OCI-LY3 (cell line): ENCODE measurements around the gene RFWD3.

Experiments used
- H2AFZ ChIP-seq: fragments of 200-600, 300-600 bp; shearing (Covaris generic); 2 replicates; pipeline ENCODE4 v1.6.0; 2014; ENCODE audit warnings: antibody characterized with exemption, low read depth, low read length
- H3K27ac ChIP-seq: fragments of 200-600, 300-600 bp; sonication (generic); 2 replicates; pipeline ENCODE4 v1.5.1; 2014; ENCODE audit warnings: mild to moderate bottlenecking, low read length, moderate library complexity, mixed read lengths
- H3K27me3 ChIP-seq: fragments of 200-600, 300-600 bp; sonication (generic); 2 replicates; pipeline ENCODE4 v1.6.1; 2014; ENCODE audit warnings: low read depth, low read length, mixed read lengths
- H3K36me3 ChIP-seq: fragments of 200-600, 300-600 bp; sonication (generic); replicated peaks from 2 replicates; pipeline ENCODE3; 2014; ENCODE audit warnings: low read depth, low read length, mixed read lengths
- H3K4me1 ChIP-seq: fragments of 300-600, 200-600 bp; sonication (generic); 2 replicates; pipeline ENCODE4 v1.6.1; 2014; ENCODE audit warnings: low read length, mixed read lengths
- H3K4me2 ChIP-seq: fragments of 200-600, 300-600 bp; sonication (generic); 2 replicates; pipeline ENCODE4 v1.6.1; 2014; ENCODE audit warnings: low read length, mixed read lengths
- H3K4me3 ChIP-seq: fragments of 300-600, 200-600 bp; sonication (generic); 2 replicates; pipeline ENCODE4 v1.5.1; 2014; ENCODE audit warnings: antibody characterized with exemption, mild to moderate bottlenecking, low read length, moderate library complexity
- H3K79me2 ChIP-seq: fragments of 300-600, 200-600 bp; shearing (Covaris generic); 2 replicates; pipeline ENCODE4 v1.6.1; 2014; ENCODE audit warnings: mild to moderate bottlenecking, low read length, mixed read lengths
- H3K9ac ChIP-seq: fragments of 300-600, 200-600 bp; shearing (Covaris generic); 2 replicates; pipeline ENCODE4 v1.6.0; 2014; ENCODE audit warnings: mild to moderate bottlenecking, low read length, moderate library complexity
- H3K9me3 ChIP-seq: fragments of 200-600, 300-600 bp; shearing (Covaris generic); 2 replicates; pipeline ENCODE4 v1.6.1; 2014; ENCODE audit warnings: low read length, mixed read lengths; ENCODE audit not compliant: insufficient read depth
- H4K20me1 ChIP-seq: fragments of 200-600, 300-600 bp; sonication (generic); 2 replicates; pipeline ENCODE4 v1.6.1; 2016; ENCODE audit warnings: low read length, mixed read lengths; ENCODE audit not compliant: insufficient read depth
- EZH2phosphoT487 ChIP-seq: fragments of 200-600 bp; shearing (Covaris generic); IDR thresholded peaks from 2 replicates; pipeline ENCODE4 v1.6.1; 2018; ENCODE audit warnings: antibody characterized with exemption, mixed run types, low read depth
- TF ChIP-seq, protein P1 (sequence below): fragments of 200-600, 300-600 bp; sonication (generic); IDR thresholded peaks from 2 replicates; pipeline ENCODE4 v1.5.1; 2014; ENCODE audit warnings: antibody characterized with exemption, low read length, low read depth

RFWD3 gene, protein sequence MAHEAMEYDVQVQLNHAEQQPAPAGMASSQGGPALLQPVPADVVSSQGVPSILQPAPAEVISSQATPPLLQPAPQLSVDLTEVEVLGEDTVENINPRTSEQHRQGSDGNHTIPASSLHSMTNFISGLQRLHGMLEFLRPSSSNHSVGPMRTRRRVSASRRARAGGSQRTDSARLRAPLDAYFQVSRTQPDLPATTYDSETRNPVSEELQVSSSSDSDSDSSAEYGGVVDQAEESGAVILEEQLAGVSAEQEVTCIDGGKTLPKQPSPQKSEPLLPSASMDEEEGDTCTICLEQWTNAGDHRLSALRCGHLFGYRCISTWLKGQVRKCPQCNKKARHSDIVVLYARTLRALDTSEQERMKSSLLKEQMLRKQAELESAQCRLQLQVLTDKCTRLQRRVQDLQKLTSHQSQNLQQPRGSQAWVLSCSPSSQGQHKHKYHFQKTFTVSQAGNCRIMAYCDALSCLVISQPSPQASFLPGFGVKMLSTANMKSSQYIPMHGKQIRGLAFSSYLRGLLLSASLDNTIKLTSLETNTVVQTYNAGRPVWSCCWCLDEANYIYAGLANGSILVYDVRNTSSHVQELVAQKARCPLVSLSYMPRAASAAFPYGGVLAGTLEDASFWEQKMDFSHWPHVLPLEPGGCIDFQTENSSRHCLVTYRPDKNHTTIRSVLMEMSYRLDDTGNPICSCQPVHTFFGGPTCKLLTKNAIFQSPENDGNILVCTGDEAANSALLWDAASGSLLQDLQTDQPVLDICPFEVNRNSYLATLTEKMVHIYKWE

DNA sequence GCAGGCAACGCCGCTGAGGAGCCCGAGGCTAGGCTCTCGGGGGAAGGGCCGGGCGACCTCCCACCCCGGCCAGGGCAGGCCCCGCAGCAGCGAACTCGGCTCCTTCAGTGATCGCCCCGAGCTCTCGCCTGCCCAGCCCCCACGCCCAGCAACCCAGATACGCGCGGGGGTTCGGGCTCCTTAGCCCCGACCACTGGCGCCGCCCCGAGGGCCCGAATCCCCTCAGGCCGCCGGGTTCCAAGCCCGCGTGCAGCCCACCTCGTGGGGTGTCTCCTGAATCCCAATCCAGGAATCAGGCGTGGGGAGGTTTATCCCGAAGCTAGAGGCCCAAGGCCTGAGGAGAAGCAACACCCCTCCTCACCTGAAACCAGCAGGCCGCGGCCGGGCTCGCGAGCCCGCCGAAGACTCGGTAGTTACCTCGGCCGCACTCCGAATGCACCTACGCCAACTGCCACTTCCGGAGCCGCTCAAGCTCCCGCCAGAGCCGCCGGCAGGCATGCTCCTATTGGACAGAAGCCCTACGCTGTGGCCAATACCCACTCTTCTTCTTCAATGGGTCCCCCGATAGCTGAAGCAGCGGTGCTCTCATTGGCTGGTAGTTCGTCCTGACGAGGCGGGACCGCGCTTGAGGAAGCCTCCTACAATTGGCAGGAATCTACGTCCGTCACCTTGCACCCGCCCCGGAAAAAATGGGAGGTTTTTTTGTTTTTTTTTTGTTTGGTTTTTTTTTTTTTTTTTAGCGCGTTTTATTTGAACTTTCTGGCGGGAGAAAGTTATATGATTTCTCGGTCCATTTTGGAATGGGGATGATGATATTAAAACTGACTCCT, at the start of gene RFWD3:
Gene RFWD3 (minus strand): TSS at position 453 of the 830 bp plus-strand sequence. CDS start 5,428 bp downstream, outside the sequence.
- no peak for TF ChIP-seq EZH2phosphoT487
- TF ChIP-seq, protein P1, sequence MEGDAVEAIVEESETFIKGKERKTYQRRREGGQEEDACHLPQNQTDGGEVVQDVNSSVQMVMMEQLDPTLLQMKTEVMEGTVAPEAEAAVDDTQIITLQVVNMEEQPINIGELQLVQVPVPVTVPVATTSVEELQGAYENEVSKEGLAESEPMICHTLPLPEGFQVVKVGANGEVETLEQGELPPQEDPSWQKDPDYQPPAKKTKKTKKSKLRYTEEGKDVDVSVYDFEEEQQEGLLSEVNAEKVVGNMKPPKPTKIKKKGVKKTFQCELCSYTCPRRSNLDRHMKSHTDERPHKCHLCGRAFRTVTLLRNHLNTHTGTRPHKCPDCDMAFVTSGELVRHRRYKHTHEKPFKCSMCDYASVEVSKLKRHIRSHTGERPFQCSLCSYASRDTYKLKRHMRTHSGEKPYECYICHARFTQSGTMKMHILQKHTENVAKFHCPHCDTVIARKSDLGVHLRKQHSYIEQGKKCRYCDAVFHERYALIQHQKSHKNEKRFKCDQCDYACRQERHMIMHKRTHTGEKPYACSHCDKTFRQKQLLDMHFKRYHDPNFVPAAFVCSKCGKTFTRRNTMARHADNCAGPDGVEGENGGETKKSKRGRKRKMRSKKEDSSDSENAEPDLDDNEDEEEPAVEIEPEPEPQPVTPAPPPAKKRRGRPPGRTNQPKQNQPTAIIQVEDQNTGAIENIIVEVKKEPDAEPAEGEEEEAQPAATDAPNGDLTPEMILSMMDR, result no peak
- H3K4me2 ChIP-seq, result peak within 1 kb of the TSS; percentile 96

DNA sequence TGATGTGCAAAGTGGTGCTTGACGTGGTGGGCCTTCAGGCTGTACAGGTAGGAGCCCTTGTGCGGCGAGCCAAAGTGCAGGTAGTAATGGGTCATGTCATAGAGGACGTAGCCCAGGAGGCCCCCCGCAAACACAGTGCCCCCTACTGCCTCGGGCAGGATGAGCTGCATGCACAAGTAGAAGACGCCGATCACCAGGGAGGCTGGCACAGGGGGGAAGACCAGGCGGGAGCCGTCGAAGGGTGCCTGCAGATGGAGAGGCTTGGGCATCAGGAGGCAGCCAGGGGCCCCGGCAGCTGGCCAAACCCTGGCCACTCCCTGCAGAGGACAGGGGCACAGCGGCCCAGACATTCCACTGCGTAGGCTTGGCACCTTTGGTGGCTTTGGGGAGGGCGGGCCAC, 49.7 kb upstream of the RFWD3 start:
- Histone ChIP-seq H4K20me1 (no peaks in the 10 kb centered on the region), H3K4me2 (no peak overlapping the region), H3K9ac (no peak overlapping the region), H3K4me1 (peaks cover 4% of the 10 kb centered on the region; the same call in 1 of the 2 replicates), H2AFZ (no peak overlapping the region), H3K79me2 (no peaks in the 10 kb centered on the region), H3K27me3 (no peaks in the 10 kb centered on the region), H3K4me3 (no peak overlapping the region), H3K9me3 (no peaks in the 10 kb centered on the region), H3K36me3 (no peaks in the 10 kb centered on the region), H3K27ac (no peak overlapping the region)
- TF ChIP-seq EZH2phosphoT487, result no peak
- TF ChIP-seq, protein P1, result no peak

More for the DNA sequence above, at the start of gene RFWD3:
- H3K36me3 ChIP-seq, result peaks cover 31% of the 10 kb centered on the region
- peaks cover 12% of the 10 kb centered on the region for H3K4me1 ChIP-seq
- H2AFZ ChIP-seq, result peak within 1 kb of the TSS; percentile 96
- peak within 1 kb of the TSS; percentile 74 for H3K27ac ChIP-seq
- no peaks in the 10 kb centered on the region for H3K27me3 ChIP-seq
- H3K9ac ChIP-seq, result peak within 1 kb of the TSS; percentile 98
- H4K20me1 ChIP-seq, result peaks cover 13% of the 10 kb centered on the region
- H3K4me3 ChIP-seq, result peak within 1 kb of the TSS; percentile 95
- no peaks in the 10 kb centered on the region for H3K9me3 ChIP-seq
- peaks cover 51% of the 10 kb centered on the region for H3K79me2 ChIP-seq

DNA sequence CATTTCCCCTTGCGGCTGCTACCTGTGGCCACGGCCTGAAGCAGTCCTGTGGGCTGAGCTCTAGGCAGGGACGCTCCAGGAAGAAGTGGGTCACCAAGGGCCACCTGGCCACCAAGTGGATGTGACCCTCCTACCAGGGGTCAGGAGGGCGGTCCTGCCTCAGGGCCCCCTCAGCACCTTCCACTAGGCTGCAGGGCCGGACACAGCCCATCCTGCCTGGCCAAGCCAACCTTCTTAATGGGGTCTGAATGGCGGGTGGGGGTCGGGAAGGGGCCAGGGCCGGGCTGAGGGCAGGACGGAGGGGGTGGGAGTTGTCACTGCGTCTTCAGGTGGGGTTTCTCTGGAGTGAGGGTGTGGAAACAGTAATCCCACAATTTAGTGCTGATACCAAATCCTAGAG, 47.2 kb upstream of the RFWD3 start:
- Histone ChIP-seq H3K4me2 (no peak overlapping the region), H3K36me3 (no peaks in the 10 kb centered on the region), H3K27me3 (no peaks in the 10 kb centered on the region), H3K27ac (no peak overlapping the region), H2AFZ (no peak overlapping the region), H3K4me1 (no peaks in the 10 kb centered on the region), H3K4me3 (no peak overlapping the region), H4K20me1 (no peaks in the 10 kb centered on the region), H3K79me2 (no peaks in the 10 kb centered on the region), H3K9ac (no peak overlapping the region), H3K9me3 (no peaks in the 10 kb centered on the region)
- TF ChIP-seq, protein P1, result no peak
- no peak for TF ChIP-seq EZH2phosphoT487
